GM19372 (cell line): Measurements from ENCODE around the gene SRL.
A peak's percentile ranks its signal among the peaks of the same experiment; 100 is the strongest.

Source experiments
- ATAC-seq: cut with Tn5 transposase; IDR thresholded peaks from one replicate; pipeline ENCODE4 v1.9.1; 2021; ENCODE audit warnings: mild to moderate bottlenecking, low read depth, moderate library complexity; ENCODE audit not compliant: unreplicated experiment

The SRL gene

GRCh38 chr16:4204521-4204920 is 37.4 kb downstream of the SRL start:
- ATAC-seq: no peak

GRCh38 chr16:4203748-4204147 is 38.1 kb downstream of the SRL start:
- ATAC-seq: no peak

GRCh38 chr16:4202615-4203345 is 39.1 kb downstream of the SRL start:
- no peak for ATAC-seq

GRCh38 chr16:4200781-4201137 is 41.1 kb downstream of the SRL start:
- no peak for ATAC-seq

- ATAC-seq: no peak
These were observed 41.7 kb downstream of the SRL start for GRCh38 chr16:4200000-4200780.

GRCh38 chr16:4198816-4199215 is 43.1 kb downstream of the SRL start:
- no peak for ATAC-seq

- ATAC-seq: no peak
These were observed 47.2 kb downstream of the SRL start for GRCh38 chr16:4194661-4195060.

GRCh38 chr16:4193920-4194319 is 48.0 kb downstream of the SRL start:
- no peak for ATAC-seq

GRCh38 chr16:4192206-4192605 is 49.7 kb downstream of the SRL start:
- ATAC-seq: no peak

- ATAC-seq: no peak
These were observed 51.1 kb downstream of the SRL start for GRCh38 chr16:4190712-4191333.

- ATAC-seq: no peak
These were observed 51.8 kb downstream of the SRL start for GRCh38 chr16:4190086-4190485.

- ATAC-seq: no peak
These were observed 57.7 kb downstream of the SRL start for GRCh38 chr16:4184038-4184702.

- peak; percentile 87 for ATAC-seq
These were observed 58.4 kb downstream of the SRL start for GRCh38 chr16:4183237-4184037.

- ATAC-seq: peak; percentile 10
These were observed 59.2 kb downstream of the SRL start for GRCh38 chr16:4182581-4183236.

GRCh38 chr16:4180511-4180910 is 61.4 kb downstream of the SRL start:
- ATAC-seq: no peak

GRCh38 chr16:4179763-4180260 is 62.1 kb downstream of the SRL start:
- ATAC-seq: no peak

- ATAC-seq: no peak
These were observed 62.9 kb downstream of the SRL start for GRCh38 chr16:4179020-4179419.

GRCh38 chr16:4178468-4179010 is 63.3 kb downstream of the SRL start:
- no peak for ATAC-seq

- ATAC-seq: no peak
These were observed 64.9 kb downstream of the SRL start for GRCh38 chr16:4176906-4177417.
